HL-60 (cell line): Measurements from ENCODE around the gene PDE3A.

ENCODE experiments used
- DNase-seq, 2 experiments: peaks; one replicate each; pipeline ENCODE4 v3.0.0-alpha.2; 2010 to 2020; ENCODE audit warnings: low read depth in 1 of 2, low spot score in 1 of 2
- H3K27ac ChIP-seq: fragments of 250-450 bp; sonication (Bioruptor Pico); replicated peaks from 2 replicates; pipeline ENCODE4 v1.5.1; 2020; ENCODE audit warnings: mild to moderate bottlenecking, moderate library complexity
- H3K27me3 ChIP-seq: fragments of 250-450 bp; sonication (Bioruptor Pico); 2 replicates; pipeline ENCODE4 v1.5.1; 2021; ENCODE audit warnings: mild to moderate bottlenecking, moderate library complexity; ENCODE audit not compliant: insufficient read depth, poor library complexity, severe bottlenecking
- H3K4me3 ChIP-seq: replicated peaks from 2 replicates; pipeline ENCODE4 v1.5.1; 2011; ENCODE audit warnings: mild to moderate bottlenecking, control low read depth, low read length; ENCODE audit not compliant: insufficient read depth
- GABPA ChIP-seq: IDR thresholded peaks from 2 replicates; pipeline ENCODE4 v1.6.1; 2012; ENCODE audit warnings: low read depth
- POLR2AphosphoS5 ChIP-seq: IDR thresholded peaks from 2 replicates; pipeline ENCODE4 v1.6.1; 2012; ENCODE audit warnings: low read depth
- SPI1 ChIP-seq: IDR thresholded peaks from 2 replicates; pipeline ENCODE4 v1.6.1; 2012; ENCODE audit warnings: low read depth, mild to moderate bottlenecking, borderline replicate concordance
- TF ChIP-seq, protein P1 (sequence below): IDR thresholded peaks from 2 replicates; pipeline ENCODE4 v1.6.1; 2012; ENCODE audit warnings: low read depth; ENCODE audit not compliant: insufficient replicate concordance
- TF ChIP-seq, protein P2 (sequence below): IDR thresholded peaks from one replicate; pipeline ENCODE4 v1.5.1; 2011; ENCODE audit warnings: low read length, control low read depth, inconsistent platforms; ENCODE audit not compliant: insufficient read depth

PDE3A gene

DNA sequence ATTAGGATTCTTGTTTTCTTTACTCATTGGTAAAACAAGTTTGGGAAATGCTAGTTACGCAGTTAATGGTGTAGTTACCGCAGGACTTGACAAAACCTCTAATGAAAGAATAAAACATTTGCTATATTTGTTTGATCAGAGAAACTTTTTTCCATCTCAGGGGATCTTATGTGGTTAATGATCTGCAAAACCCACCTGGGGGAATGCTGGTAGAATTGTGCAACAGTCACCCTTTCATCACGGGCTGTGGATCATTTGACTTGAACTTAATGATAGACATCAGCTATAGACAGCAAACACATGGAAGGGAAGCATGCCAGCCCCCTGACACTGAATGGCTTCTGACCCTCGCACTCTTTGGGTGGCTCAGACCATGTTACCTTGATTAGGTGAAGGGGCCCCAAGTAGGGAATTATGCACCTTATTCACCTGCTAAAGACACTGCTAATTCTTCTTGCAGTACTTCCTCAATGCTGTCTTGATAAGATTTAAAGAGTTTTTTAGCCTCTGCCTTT is 84.2 kb downstream of the PDE3A start:
- Histone ChIP-seq H3K27me3 (no peaks in the 10 kb centered on the region), H3K4me3 (no peak overlapping the region), H3K27ac (no peak overlapping the region)
- DNase-seq, result no peak
- TF ChIP-seq GABPA, result no peak
- TF ChIP-seq POLR2AphosphoS5, result no peak
- TF ChIP-seq, protein P1, sequence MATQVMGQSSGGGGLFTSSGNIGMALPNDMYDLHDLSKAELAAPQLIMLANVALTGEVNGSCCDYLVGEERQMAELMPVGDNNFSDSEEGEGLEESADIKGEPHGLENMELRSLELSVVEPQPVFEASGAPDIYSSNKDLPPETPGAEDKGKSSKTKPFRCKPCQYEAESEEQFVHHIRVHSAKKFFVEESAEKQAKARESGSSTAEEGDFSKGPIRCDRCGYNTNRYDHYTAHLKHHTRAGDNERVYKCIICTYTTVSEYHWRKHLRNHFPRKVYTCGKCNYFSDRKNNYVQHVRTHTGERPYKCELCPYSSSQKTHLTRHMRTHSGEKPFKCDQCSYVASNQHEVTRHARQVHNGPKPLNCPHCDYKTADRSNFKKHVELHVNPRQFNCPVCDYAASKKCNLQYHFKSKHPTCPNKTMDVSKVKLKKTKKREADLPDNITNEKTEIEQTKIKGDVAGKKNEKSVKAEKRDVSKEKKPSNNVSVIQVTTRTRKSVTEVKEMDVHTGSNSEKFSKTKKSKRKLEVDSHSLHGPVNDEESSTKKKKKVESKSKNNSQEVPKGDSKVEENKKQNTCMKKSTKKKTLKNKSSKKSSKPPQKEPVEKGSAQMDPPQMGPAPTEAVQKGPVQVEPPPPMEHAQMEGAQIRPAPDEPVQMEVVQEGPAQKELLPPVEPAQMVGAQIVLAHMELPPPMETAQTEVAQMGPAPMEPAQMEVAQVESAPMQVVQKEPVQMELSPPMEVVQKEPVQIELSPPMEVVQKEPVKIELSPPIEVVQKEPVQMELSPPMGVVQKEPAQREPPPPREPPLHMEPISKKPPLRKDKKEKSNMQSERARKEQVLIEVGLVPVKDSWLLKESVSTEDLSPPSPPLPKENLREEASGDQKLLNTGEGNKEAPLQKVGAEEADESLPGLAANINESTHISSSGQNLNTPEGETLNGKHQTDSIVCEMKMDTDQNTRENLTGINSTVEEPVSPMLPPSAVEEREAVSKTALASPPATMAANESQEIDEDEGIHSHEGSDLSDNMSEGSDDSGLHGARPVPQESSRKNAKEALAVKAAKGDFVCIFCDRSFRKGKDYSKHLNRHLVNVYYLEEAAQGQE, result no peak
- TF ChIP-seq, protein P2, sequence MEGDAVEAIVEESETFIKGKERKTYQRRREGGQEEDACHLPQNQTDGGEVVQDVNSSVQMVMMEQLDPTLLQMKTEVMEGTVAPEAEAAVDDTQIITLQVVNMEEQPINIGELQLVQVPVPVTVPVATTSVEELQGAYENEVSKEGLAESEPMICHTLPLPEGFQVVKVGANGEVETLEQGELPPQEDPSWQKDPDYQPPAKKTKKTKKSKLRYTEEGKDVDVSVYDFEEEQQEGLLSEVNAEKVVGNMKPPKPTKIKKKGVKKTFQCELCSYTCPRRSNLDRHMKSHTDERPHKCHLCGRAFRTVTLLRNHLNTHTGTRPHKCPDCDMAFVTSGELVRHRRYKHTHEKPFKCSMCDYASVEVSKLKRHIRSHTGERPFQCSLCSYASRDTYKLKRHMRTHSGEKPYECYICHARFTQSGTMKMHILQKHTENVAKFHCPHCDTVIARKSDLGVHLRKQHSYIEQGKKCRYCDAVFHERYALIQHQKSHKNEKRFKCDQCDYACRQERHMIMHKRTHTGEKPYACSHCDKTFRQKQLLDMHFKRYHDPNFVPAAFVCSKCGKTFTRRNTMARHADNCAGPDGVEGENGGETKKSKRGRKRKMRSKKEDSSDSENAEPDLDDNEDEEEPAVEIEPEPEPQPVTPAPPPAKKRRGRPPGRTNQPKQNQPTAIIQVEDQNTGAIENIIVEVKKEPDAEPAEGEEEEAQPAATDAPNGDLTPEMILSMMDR, result no peak
- no peak for TF ChIP-seq SPI1

DNA sequence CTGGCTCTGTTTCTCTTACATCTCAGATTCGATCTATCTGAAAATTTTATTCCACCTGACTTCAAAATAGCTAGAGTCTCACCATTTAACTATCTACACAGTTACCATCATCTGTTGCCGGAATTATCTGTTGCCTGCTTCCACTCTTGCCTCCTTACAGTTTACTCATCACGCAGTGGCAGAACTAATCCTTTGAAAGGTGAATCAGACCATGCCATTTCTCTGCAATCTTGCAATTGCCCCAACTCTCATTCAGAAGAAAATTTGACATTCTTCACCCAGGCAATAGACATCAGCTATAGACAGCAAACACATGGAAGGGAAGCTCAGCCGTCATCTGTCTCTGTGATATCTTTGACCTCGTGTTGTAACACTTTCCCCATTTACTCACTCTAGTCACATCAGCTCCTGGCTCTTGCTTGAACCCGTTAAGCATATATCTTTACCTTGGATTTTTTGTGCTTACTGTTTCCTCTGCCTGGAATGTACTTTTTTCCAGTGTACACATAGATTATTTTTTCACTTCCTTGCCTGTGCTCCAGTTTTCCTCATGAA is 85.5 kb downstream of the PDE3A start:
- TF ChIP-seq, protein P2, result no peak
- TF ChIP-seq, protein P1, result no peak
- TF ChIP-seq GABPA (no peak), SPI1 (no peak), POLR2AphosphoS5 (no peak)

DNA sequence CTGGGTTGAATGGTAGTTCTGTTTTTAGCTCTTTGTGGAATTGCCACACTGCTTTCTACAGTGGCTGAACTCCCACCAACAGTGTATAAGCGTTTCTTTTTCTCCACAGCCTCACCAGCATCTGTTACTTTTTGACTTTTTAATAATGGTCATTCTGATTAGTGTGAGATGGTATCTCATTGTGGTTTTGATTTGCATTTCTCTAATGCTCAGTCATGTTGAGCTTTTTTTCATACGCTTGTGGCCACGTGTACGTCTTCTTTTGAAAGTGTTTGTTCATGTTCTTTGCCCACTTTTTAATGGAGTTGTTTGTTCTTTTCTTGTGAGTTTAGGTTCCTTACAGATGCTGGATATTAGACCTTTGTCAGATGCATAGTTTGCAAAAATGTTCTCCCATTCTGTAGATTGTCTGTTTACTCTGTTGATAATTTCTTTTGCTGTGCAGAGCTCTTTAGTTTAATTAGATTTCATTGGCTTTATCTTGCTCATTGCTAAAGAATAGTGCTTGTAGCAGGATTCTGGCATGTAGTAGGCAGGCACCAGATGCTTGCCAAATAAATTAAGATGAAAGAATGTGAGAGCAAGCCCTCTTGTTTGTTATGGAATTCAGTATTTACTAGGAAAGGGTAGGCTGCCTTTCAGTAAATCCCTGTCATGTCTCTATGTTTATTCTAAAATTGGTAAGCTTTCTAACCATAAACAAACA is 86.8 kb downstream of the PDE3A start:
- H3K27ac ChIP-seq, result no peak overlapping the region
- DNase-seq, result no peak
- no peak for TF ChIP-seq GABPA
- TF ChIP-seq SPI1, result no peak
- TF ChIP-seq, protein P2, result no peak
- no peak for TF ChIP-seq POLR2AphosphoS5
- TF ChIP-seq, protein P1, result no peak
- no peak overlapping the region for H3K4me3 ChIP-seq
- no peaks in the 10 kb centered on the region for H3K27me3 ChIP-seq

More for the DNA sequence above, 85.5 kb downstream of the PDE3A start:
- H3K27ac ChIP-seq, result no peak overlapping the region
- H3K27me3 ChIP-seq, result no peaks in the 10 kb centered on the region
- no peak for DNase-seq
- H3K4me3 ChIP-seq, result no peak overlapping the region
